RKO (cell line): ENCODE measurements around the gene RELL1.

Experiments used
- DNase-seq: peaks from one replicate; pipeline ENCODE4 v3.0.0-alpha.2; 2016; ENCODE audit warnings: low spot score

The RELL1 gene

DNA sequence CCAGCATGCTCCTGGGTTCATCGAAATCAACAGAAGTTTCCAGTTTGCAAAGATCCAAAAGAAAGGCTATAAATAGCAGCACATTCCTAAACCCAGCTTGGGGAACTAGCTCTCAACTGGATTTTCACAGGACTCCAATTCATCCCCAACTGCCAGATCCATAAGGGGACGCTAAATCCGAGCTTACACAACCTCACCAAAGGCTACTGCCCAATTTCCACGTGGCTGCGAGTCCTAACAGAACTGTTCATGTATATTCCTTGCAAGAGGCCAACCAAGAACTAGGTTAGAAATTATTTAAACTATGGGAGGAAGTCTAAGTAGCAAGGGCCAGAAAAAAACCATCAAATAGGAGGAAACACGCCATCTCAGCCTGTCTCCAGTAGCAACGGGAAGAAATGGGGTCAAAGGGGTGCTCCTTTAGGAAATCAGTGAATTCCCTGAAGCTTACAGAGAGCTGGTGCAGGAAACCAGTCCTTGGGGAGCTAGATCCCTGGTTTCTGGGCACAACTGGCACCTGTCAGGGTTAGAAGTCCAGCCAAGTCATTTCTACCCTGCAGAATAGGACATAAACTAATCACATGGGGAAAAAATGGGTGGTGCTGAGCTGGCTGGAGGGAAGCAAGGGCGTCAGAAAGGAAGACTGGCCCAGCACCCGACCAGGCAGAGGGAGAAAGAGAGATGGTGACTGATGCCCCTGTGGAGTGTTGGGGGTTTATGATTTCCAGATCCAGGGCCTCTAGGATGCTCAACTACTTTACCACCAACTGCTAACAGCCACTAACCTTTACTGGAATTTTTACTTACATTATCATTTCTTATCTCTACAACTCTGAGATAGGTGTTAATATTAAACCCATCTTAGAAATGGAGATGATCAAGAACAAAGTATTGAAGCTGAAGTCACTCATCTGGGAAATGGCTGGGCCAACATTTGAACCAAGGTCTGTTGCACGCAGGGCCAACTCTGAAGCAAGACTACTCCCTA, 20.5 kb downstream of the RELL1 start:
- no peak for DNase-seq

DNA sequence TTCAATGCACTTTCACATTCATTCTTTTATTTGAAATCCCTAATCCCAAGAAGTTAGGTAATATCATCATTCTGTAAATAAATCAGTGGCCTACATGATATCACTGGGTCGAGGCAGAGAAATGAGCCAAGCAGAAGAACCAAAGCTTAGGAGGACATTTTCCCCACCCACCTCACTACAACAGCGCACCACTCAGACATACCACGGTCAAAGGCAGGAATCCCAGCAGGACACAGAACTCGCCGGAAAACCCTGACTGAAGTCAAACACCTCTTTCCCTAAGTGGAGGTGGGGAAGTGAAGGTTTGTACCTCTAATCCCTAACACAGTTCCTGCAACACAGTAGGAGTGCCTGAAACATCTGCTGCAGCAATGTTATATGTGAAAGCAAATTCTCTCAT, 21.5 kb downstream of the RELL1 start:
- DNase-seq = no peak

- no peak for DNase-seq
These were observed 22.6 kb downstream of the RELL1 start for GRCh38 chr4:37663552-37663951.

GRCh38 chr4:37662861-37663390, 23.2 kb downstream of the RELL1 start:
- DNase-seq = no peak

DNA sequence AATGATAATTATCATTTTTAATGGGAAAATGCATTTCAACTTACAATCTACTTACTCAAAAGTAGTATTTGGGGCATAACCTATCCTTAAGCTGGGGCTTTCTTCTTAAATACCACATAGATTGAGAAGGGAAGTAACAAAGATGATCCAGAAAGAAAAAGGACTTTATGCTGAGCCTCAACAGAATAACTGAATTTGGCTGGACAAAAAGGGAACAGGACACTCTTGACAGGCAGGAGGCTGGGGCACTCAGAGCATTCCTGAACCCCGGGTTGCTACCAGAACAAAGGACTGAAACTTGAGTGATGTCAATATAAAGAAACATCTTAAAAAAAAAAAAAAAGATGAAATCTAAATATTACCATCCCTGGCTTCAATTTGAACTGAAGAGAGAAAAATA, 23.9 kb downstream of the RELL1 start:
- DNase-seq = no peak

GRCh38 chr4:37661772-37662171, 24.4 kb downstream of the RELL1 start:
- DNase-seq = no peak

- no peak for DNase-seq
These were observed 26.5 kb downstream of the RELL1 start for GRCh38 chr4:37659696-37660095.

- no peak for DNase-seq
These were observed 29.5 kb downstream of the RELL1 start for GRCh38 chr4:37656649-37657048.

DNA sequence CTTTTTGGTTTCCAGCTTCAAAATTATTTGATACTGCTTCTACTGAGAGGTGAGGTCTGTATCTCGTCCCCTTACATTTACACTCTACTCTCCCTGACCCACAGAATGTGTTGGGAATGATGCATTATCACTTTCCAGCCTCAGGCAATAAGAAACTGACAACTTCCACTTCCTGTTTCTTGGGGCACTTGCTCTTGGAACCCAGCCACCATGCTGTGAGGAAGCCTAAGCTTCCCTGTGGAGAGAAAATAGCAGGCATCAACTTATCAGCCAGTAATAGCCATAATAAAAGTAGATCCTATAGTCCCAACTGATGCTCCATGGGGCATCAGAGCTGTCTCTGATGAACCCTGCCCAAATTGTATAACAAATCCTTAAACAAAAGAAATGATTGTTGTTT, 32.6 kb downstream of the RELL1 start:
- no peak for DNase-seq

- no peak for DNase-seq
These were observed 33.2 kb downstream of the RELL1 start for GRCh38 chr4:37652747-37653527.

GRCh38 chr4:37651781-37652377, 34.3 kb downstream of the RELL1 start:
- no peak for DNase-seq

DNA sequence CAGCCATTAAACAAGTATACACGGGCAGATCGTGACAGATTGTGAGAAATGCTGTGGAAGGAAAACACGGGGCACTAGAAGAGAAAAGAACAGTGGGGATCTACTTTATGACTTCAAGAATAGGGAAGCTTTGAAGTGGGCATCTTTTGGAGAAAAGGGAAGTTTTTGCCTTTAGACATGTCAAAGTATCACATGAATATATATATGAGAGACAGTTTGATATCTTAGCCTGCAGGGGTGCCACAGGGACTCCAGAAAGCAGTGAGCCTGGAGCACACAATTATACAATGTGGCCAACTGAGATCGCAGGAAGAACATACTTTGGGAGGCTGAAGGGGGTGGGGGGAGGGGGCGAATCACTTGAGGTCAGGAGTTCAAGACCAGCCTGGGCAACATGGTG, 35.7 kb downstream of the RELL1 start:
- no peak for DNase-seq

GRCh38 chr4:37649268-37649667, 36.9 kb downstream of the RELL1 start:
- no peak for DNase-seq

- DNase-seq = peak; percentile 68
These were observed 37.9 kb downstream of the RELL1 start for GRCh38 chr4:37648084-37648817.

- no peak for DNase-seq
These were observed 39.9 kb downstream of the RELL1 start for GRCh38 chr4:37646247-37646646.

DNA sequence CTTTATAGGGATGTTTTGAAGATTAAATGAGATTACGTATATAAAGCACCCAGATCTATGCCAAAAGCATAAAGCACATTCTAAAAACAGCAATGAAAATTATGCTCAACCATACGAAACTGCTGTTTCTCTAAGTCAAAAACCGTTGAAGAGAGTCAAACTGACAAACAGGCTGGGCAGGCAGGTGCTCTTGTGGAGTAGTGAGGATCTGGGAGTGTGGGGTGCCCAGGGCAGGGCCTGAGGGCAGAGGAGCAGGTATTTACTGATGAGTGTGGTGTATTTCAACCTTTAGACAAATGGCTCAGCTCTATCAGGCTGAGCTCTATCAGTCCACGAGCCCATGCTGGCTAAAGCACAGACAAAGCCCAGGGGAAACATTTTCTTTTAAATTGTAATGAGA, 40.4 kb downstream of the RELL1 start:
- no peak for DNase-seq

DNA sequence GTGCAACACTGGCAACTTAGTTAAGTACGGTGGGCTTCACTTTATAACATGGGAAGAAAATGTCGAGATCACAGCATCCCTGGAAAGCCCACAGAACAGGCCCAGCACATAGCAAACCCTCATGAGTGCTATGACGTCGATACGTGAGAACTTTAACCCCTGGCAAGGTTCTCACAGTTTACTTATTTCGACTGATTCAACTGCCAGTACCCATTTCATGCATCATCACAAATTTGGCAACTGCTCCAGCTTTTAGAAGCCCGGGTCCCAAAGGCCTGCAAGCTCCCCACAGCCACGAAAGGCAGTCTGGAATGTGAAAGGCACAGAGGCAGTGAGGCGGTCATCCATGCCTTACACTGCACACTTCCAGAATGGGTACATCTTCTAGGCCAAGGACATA, 41.2 kb downstream of the RELL1 start:
- DNase-seq = no peak

DNA sequence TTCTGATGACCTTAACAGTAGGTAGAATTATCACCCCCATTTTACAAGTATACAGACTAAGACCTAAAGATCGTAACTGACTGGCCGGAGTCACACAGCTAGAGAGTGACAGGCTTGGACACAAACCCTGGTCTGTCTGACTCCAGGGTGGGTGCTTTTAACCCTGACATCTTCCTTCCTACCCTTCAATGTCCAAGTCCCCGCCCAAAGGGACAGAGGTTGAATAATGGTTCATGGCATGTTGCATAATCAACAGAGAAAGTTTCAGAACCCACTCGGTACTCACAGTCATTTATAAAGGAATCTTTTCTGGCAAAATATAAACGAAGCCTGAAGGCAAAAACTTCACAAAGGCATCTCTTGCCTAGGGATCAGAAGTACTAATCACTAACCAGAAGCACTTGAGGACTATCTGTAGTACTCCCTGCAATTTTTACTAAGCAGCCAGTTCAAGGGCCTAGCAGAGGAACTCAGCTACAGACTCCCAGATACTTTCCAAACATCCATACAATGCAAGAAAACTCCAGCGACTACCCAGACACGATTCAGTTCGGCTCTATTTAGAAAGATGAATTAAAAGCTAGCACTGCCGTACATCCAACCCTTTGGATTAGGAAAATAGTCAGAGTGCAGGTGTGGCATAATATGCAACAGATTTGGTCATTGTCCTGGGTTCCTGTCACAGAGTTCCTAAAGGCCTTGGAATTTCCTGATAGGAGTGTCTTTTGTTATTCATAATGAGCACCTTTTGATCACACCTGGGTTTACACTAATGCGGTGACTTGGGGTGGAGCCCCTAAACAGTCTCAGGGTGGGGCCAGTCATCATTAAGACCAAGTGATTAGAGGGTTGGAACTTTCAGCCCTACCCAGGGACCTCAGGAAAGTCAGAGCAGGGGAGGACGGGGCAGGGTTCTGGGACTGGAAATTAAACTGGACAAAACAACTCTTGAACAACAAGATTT, 44.0 kb downstream of the RELL1 start:
- no peak for DNase-seq

GRCh38 chr4:37641352-37641751, 44.8 kb downstream of the RELL1 start:
- no peak for DNase-seq

DNA sequence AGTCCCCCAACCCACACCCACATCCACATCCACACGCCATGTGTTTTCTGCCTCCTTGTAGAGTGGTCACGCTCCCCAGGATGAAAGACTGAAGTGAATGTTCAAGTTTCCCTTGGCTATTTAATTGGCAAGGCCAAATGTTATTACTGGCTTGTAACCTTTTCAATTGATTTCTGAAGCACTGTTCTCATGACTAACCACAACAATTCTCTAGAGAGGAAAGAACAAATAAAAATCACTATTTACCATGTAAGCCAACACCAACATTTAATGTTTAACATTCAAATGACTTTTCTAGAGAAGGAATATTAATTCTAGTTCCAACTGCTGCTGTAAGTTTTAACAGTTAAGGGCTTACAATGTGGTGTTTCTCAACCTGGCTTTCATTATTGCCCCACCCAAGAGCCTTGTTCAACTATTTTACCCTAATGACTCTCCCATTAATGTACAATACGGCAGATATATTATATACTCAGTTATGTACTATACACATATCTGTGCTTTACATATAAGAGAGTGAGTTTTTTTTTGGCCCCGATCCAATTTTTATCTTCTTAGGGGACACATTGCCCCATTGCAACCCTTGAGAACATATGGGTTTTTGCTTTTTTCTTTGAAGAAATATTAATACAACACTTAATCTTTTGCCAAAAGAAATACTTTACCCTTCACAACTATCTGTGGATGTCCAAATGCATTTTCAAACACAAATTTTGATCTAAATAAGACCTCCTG, 46.5 kb downstream of the RELL1 start:
- no peak for DNase-seq
